ENCODE measurements around the gene MEGF11.

- TF ChIP-seq CTCF (IDR thresholded peaks at IDR 0.05) (no peak), POLR2A (IDR thresholded peaks at IDR 0.05) (no peak), EP300 (IDR thresholded peaks at IDR 0.05) (no peak)
Measured at GRCh38 chr15:66019826-66020398, 233.6 kb downstream of the MEGF11 start.
